A204.1 (cell line): Measurements from ENCODE around the gene ARHGAP19.

ENCODE experiments used
- FAIRE-seq: peaks from 2 replicates; lab custom pipeline; 2012; peaks lifted over from hg19 to GRCh38; lab: Jason Lieb, UNC

Gene ARHGAP19

GRCh38 chr10:97292097-97292861 lies at the start of gene ARHGAP19:
ARHGAP19 (minus strand) TSS chr10:97292637; CDS start chr10:97292627, 10 bp downstream.
- FAIRE-seq = peak; percentile 100

GRCh38 chr10:97341416-97341815 lies 49.0 kb upstream of the ARHGAP19 start:
- FAIRE-seq = no peak

GRCh38 chr10:97338041-97338440 lies 45.6 kb upstream of the ARHGAP19 start:
- no peak for FAIRE-seq

GRCh38 chr10:97336942-97337831 lies 44.8 kb upstream of the ARHGAP19 start:
- FAIRE-seq = no peak

GRCh38 chr10:97336446-97336845 lies 44.0 kb upstream of the ARHGAP19 start:
- FAIRE-seq = no peak

GRCh38 chr10:97336006-97336405 lies 43.6 kb upstream of the ARHGAP19 start:
- FAIRE-seq = no peak

- FAIRE-seq = no peak
Measured at GRCh38 chr10:97335188-97335619, 42.8 kb upstream of the ARHGAP19 start.

GRCh38 chr10:97334370-97335175 lies 42.1 kb upstream of the ARHGAP19 start, which contains the start of gene FRAT2:
FRAT2 (minus strand) TSS chr10:97334729; CDS start chr10:97334572, 157 bp downstream.
- no peak for FAIRE-seq

- no peak for FAIRE-seq
Measured at GRCh38 chr10:97333601-97334369, 41.3 kb upstream of the ARHGAP19 start.

- no peak for FAIRE-seq
Measured at GRCh38 chr10:97333351-97333600, 40.8 kb upstream of the ARHGAP19 start.

GRCh38 chr10:97332591-97333350 lies 40.3 kb upstream of the ARHGAP19 start:
- FAIRE-seq = no peak

GRCh38 chr10:97331153-97331703 lies 38.8 kb upstream of the ARHGAP19 start:
- no peak for FAIRE-seq

- no peak for FAIRE-seq
Measured at GRCh38 chr10:97329766-97330165, 37.3 kb upstream of the ARHGAP19 start.

- FAIRE-seq = no peak
Measured at GRCh38 chr10:97328646-97329453, 36.4 kb upstream of the ARHGAP19 start.

- FAIRE-seq = no peak
Measured at GRCh38 chr10:97327348-97328294, 35.2 kb upstream of the ARHGAP19 start.

GRCh38 chr10:97325754-97326153 lies 33.3 kb upstream of the ARHGAP19 start:
- no peak for FAIRE-seq

GRCh38 chr10:97323501-97323900 lies 31.1 kb upstream of the ARHGAP19 start:
- FAIRE-seq = no peak

GRCh38 chr10:97321804-97322190 lies 29.4 kb upstream of the ARHGAP19 start:
- FAIRE-seq = no peak
